ENCODE measurements around the gene TSTD2.
A peak's percentile ranks its signal among the peaks of the same experiment; 100 is the strongest.

The TSTD2 gene

DNA sequence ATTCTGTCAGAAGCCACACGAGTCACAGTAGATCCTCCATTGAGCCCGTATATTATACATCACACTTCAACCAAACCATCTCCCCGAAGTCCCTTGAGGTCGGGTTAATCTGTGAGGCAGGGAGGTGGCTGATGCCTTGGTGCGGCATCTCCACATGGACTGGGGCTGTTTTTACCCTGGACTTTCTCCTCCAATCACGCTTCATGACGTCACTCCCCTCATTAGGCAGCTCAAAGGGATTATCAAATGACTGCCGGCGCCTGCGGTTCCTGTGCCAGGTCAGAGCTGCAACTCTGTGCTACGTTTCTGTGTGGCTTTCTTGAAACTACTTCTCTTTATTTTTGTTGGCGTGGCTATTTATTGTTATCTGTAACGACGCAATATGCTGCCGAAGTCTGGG, 78.0 kb downstream of the TSTD2 start:
- H4K8ac ChIP-seq (ENCODE audit: low read depth, low read length): no peak overlapping the region

GRCh38 chr9:97554566-97555075, 78.5 kb downstream of the TSTD2 start:
- H4K91ac ChIP-seq (ENCODE audit: low read depth, low read length, poor library complexity): no peak overlapping the region
- no peak overlapping the region for H3K4me2 ChIP-seq (ENCODE audit: insufficient read depth, low read length, poor library complexity, severe bottlenecking)
- H2BK15ac ChIP-seq (ENCODE audit: low read length): peak overlapping the region; percentile 42
- H2BK5ac ChIP-seq (ENCODE audit: low read length): no peak overlapping the region
- no peak overlapping the region for H3K9ac ChIP-seq (ENCODE audit: low read depth, low read length, poor library complexity)
- H3K4me1 ChIP-seq (ENCODE audit: control insufficient read depth in 2 of 2, insufficient read depth in 1 of 2, low read depth in 1 of 2, low read length in 2 of 2): peaks cover 0 to 3% of the 10 kb centered on the region in 2 donors
- H3K4me3 ChIP-seq (ENCODE audit: low read length in 2 of 2): peak overlapping the region in 1 of 2 donors; percentile 24
- no peak overlapping the region for H2AK5ac ChIP-seq (ENCODE audit: low read depth, low read length)
- no peaks in the 10 kb centered on the region for H3K9me3 ChIP-seq (replicated peaks in 1 of 2; ENCODE audit: control insufficient read depth in 2 of 2, insufficient read depth in 1 of 2, low read depth in 1 of 2, low read length in 2 of 2)
- H3K27me3 ChIP-seq (ENCODE audit: control insufficient read depth in 3 of 3, insufficient read depth in 3 of 3, low read depth in 1 of 3, low read length in 3 of 3): peaks cover 0 to 38% (median 0%) of the 10 kb centered on the region in 3 experiments
- H3K18ac ChIP-seq (ENCODE audit: low read length): no peak overlapping the region
- H3K4ac ChIP-seq (ENCODE audit: low read length): no peak overlapping the region
- no peak for DNase-seq (ENCODE audit: low spot score)
- H2BK120ac ChIP-seq (ENCODE audit: low read depth, low read length): no peak overlapping the region
- H3K14ac ChIP-seq (ENCODE audit: low read length): no peak overlapping the region
- no peak overlapping the region for H4K8ac ChIP-seq (ENCODE audit: low read depth, low read length)
- no CpG with 5 or more reads among the region's 6 CpGs for WGBS, 2 donors (ENCODE audit: extremely low coverage in 2 of 2, insufficient read length in 2 of 2, insufficient replicate concordance in 1 of 2)
- no peak overlapping the region for H2BK12ac ChIP-seq (ENCODE audit: low read length)
- H3K79me1 ChIP-seq (ENCODE audit: low read depth, low read length): no peaks in the 10 kb centered on the region
- H2AFZ ChIP-seq (ENCODE audit: low read length): no peak overlapping the region
- no peak overlapping the region for H3K23ac ChIP-seq (ENCODE audit: low read depth, low read length, poor library complexity)
- H3K27ac ChIP-seq (replicated peaks; ENCODE audit: low read length): no peak overlapping the region
- no peaks in the 10 kb centered on the region for H3K36me3 ChIP-seq (replicated peaks in 1 of 2; ENCODE audit: control insufficient read depth in 2 of 2, insufficient read depth in 2 of 2, low read length in 2 of 2)

More for the DNA sequence above, 78.0 kb downstream of the TSTD2 start:
- no peak overlapping the region for H2AK5ac ChIP-seq (ENCODE audit: low read depth, low read length)
- H3K18ac ChIP-seq (ENCODE audit: low read length): no peak overlapping the region
- H4K91ac ChIP-seq (ENCODE audit: low read depth, low read length, poor library complexity): no peak overlapping the region
- H2BK120ac ChIP-seq (ENCODE audit: low read depth, low read length): no peak overlapping the region
- no peak overlapping the region for H3K4me2 ChIP-seq (ENCODE audit: insufficient read depth, low read length, poor library complexity, severe bottlenecking)
- no peak overlapping the region for H2AFZ ChIP-seq (ENCODE audit: low read length)
- H3K4me3 ChIP-seq (ENCODE audit: low read length in 2 of 2): no peak overlapping the region
- no CpG with 5 or more reads among the region's 15 CpGs for WGBS, 2 donors (ENCODE audit: extremely low coverage in 2 of 2, insufficient read length in 2 of 2, insufficient replicate concordance in 1 of 2)
- H3K36me3 ChIP-seq (replicated peaks in 1 of 2; ENCODE audit: control insufficient read depth in 2 of 2, insufficient read depth in 2 of 2, low read length in 2 of 2): no peaks in the 10 kb centered on the region
- no peak overlapping the region for H3K9ac ChIP-seq (ENCODE audit: low read depth, low read length, poor library complexity)
- no peaks in the 10 kb centered on the region for H3K9me3 ChIP-seq (replicated peaks in 1 of 2; ENCODE audit: control insufficient read depth in 2 of 2, insufficient read depth in 1 of 2, low read depth in 1 of 2, low read length in 2 of 2)
- H3K79me1 ChIP-seq (ENCODE audit: low read depth, low read length): no peaks in the 10 kb centered on the region
- no peak overlapping the region for H2BK15ac ChIP-seq (ENCODE audit: low read length)
- peaks cover 0 to 3% of the 10 kb centered on the region in 2 donors for H3K4me1 ChIP-seq (ENCODE audit: control insufficient read depth in 2 of 2, insufficient read depth in 1 of 2, low read depth in 1 of 2, low read length in 2 of 2)
- H3K23ac ChIP-seq (ENCODE audit: low read depth, low read length, poor library complexity): no peak overlapping the region
- H3K27ac ChIP-seq (replicated peaks; ENCODE audit: low read length): no peak overlapping the region
- no peak for DNase-seq (ENCODE audit: low spot score)
- no peak overlapping the region for H3K14ac ChIP-seq (ENCODE audit: low read length)
- H2BK5ac ChIP-seq (ENCODE audit: low read length): no peak overlapping the region
- H2BK12ac ChIP-seq (ENCODE audit: low read length): no peak overlapping the region
- H3K4ac ChIP-seq (ENCODE audit: low read length): no peak overlapping the region
- peaks cover 0 to 38% (median 0%) of the 10 kb centered on the region in 3 experiments for H3K27me3 ChIP-seq (ENCODE audit: control insufficient read depth in 3 of 3, insufficient read depth in 3 of 3, low read depth in 1 of 3, low read length in 3 of 3)

GRCh38 chr9:97553841-97554240, 79.3 kb downstream of the TSTD2 start:
- no peak overlapping the region for H2BK12ac ChIP-seq (ENCODE audit: low read length)
- no peak overlapping the region for H3K27ac ChIP-seq (replicated peaks; ENCODE audit: low read length)
- no peak overlapping the region for H2BK120ac ChIP-seq (ENCODE audit: low read depth, low read length)
- H3K14ac ChIP-seq (ENCODE audit: low read length): no peak overlapping the region
- peaks cover 0 to 3% of the 10 kb centered on the region in 2 donors for H3K4me1 ChIP-seq (ENCODE audit: control insufficient read depth in 2 of 2, insufficient read depth in 1 of 2, low read depth in 1 of 2, low read length in 2 of 2)
- H4K91ac ChIP-seq (ENCODE audit: low read depth, low read length, poor library complexity): no peak overlapping the region
- H3K36me3 ChIP-seq (replicated peaks in 1 of 2; ENCODE audit: control insufficient read depth in 2 of 2, insufficient read depth in 2 of 2, low read length in 2 of 2): no peaks in the 10 kb centered on the region
- no CpG with 5 or more reads among the region's 5 CpGs for WGBS, 2 donors (ENCODE audit: extremely low coverage in 2 of 2, insufficient read length in 2 of 2, insufficient replicate concordance in 1 of 2)
- H4K8ac ChIP-seq (ENCODE audit: low read depth, low read length): no peak overlapping the region
- no peak for DNase-seq (ENCODE audit: low spot score)
- no peak overlapping the region for H2AFZ ChIP-seq (ENCODE audit: low read length)
- H3K27me3 ChIP-seq (ENCODE audit: control insufficient read depth in 3 of 3, insufficient read depth in 3 of 3, low read depth in 1 of 3, low read length in 3 of 3): peaks cover 0 to 38% (median 0%) of the 10 kb centered on the region in 3 experiments
- no peaks in the 10 kb centered on the region for H3K79me1 ChIP-seq (ENCODE audit: low read depth, low read length)
- no peak overlapping the region for H3K4me2 ChIP-seq (ENCODE audit: insufficient read depth, low read length, poor library complexity, severe bottlenecking)
- H2BK15ac ChIP-seq (ENCODE audit: low read length): no peak overlapping the region
- no peaks in the 10 kb centered on the region for H3K9me3 ChIP-seq (replicated peaks in 1 of 2; ENCODE audit: control insufficient read depth in 2 of 2, insufficient read depth in 1 of 2, low read depth in 1 of 2, low read length in 2 of 2)
- H3K4ac ChIP-seq (ENCODE audit: low read length): no peak overlapping the region
- no peak overlapping the region for H3K4me3 ChIP-seq (ENCODE audit: low read length in 2 of 2)
- no peak overlapping the region for H3K23ac ChIP-seq (ENCODE audit: low read depth, low read length, poor library complexity)
- no peak overlapping the region for H3K9ac ChIP-seq (ENCODE audit: low read depth, low read length, poor library complexity)
- H3K18ac ChIP-seq (ENCODE audit: low read length): no peak overlapping the region
- H2BK5ac ChIP-seq (ENCODE audit: low read length): no peak overlapping the region
- no peak overlapping the region for H2AK5ac ChIP-seq (ENCODE audit: low read depth, low read length)

DNA sequence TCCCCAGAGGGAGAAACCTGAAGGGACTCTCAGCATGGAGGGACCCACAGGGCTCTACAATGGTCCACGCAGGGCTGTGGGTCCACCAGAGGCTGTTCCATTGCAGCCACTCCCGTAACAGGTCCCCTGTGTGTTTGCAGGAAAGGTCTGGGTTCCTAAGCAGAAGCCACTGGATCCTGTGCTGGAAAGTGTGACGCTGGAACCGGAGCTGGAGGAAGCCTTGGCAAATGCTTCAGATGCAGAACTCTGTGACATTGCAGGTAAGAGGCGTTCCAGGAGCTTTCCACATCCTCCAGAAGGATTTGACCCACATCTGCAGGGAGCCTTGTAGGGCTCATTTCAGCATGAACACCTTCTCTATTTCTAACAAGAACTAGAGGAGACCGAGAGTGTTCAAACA, 80.0 kb downstream of the TSTD2 start:
- no peak overlapping the region for H2BK15ac ChIP-seq (ENCODE audit: low read length)
- no peak overlapping the region for H3K27ac ChIP-seq (replicated peaks; ENCODE audit: low read length)
- H3K36me3 ChIP-seq (replicated peaks in 1 of 2; ENCODE audit: control insufficient read depth in 2 of 2, insufficient read depth in 2 of 2, low read length in 2 of 2): no peaks in the 10 kb centered on the region
- H2BK5ac ChIP-seq (ENCODE audit: low read length): no peak overlapping the region
- H3K4me1 ChIP-seq (ENCODE audit: control insufficient read depth in 2 of 2, insufficient read depth in 1 of 2, low read depth in 1 of 2, low read length in 2 of 2): peaks cover 0 to 3% of the 10 kb centered on the region in 2 donors
- H3K14ac ChIP-seq (ENCODE audit: low read length): no peak overlapping the region
- no peak overlapping the region for H4K91ac ChIP-seq (ENCODE audit: low read depth, low read length, poor library complexity)
- no peak overlapping the region for H3K4ac ChIP-seq (ENCODE audit: low read length)
- H3K18ac ChIP-seq (ENCODE audit: low read length): peak overlapping the region; percentile 67
- no peak for DNase-seq (ENCODE audit: low spot score)
- H4K8ac ChIP-seq (ENCODE audit: low read depth, low read length): no peak overlapping the region
- no peak overlapping the region for H2BK120ac ChIP-seq (ENCODE audit: low read depth, low read length)
- no peak overlapping the region for H3K4me3 ChIP-seq (ENCODE audit: low read length in 2 of 2)
- no peak overlapping the region for H3K4me2 ChIP-seq (ENCODE audit: insufficient read depth, low read length, poor library complexity, severe bottlenecking)
- peaks cover 0 to 38% (median 0%) of the 10 kb centered on the region in 3 experiments for H3K27me3 ChIP-seq (ENCODE audit: control insufficient read depth in 3 of 3, insufficient read depth in 3 of 3, low read depth in 1 of 3, low read length in 3 of 3)
- H2AK5ac ChIP-seq (ENCODE audit: low read depth, low read length): no peak overlapping the region
- no peak overlapping the region for H3K23ac ChIP-seq (ENCODE audit: low read depth, low read length, poor library complexity)
- no peaks in the 10 kb centered on the region for H3K9me3 ChIP-seq (replicated peaks in 1 of 2; ENCODE audit: control insufficient read depth in 2 of 2, insufficient read depth in 1 of 2, low read depth in 1 of 2, low read length in 2 of 2)
- H3K79me1 ChIP-seq (ENCODE audit: low read depth, low read length): no peaks in the 10 kb centered on the region
- WGBS, 2 donors (ENCODE audit: extremely low coverage in 2 of 2, insufficient read length in 2 of 2, insufficient replicate concordance in 1 of 2): no CpG with 5 or more reads among the region's 6 CpGs
- no peak overlapping the region for H3K9ac ChIP-seq (ENCODE audit: low read depth, low read length, poor library complexity)
- no peak overlapping the region for H2BK12ac ChIP-seq (ENCODE audit: low read length)
- H2AFZ ChIP-seq (ENCODE audit: low read length): no peak overlapping the region

All from neuronal stem cell (in vitro differentiated cells).